GM21515 (cell line): ENCODE measurements around the gene PLPPR1.
A peak's percentile ranks its signal among the peaks of the same experiment; 100 is the strongest.
"Not testable (repeated sequence)": the region's sequence is repeated elsewhere in the genome, so short reads cannot be mapped to it uniquely, and the experiment has no call there.

ENCODE experiments used
- ATAC-seq: cut with Tn5 transposase; IDR thresholded peaks from one replicate; pipeline ENCODE4 v1.9.1; 2021; ENCODE audit not compliant: unreplicated experiment

Gene PLPPR1

GRCh38 chr9:101274971-101275768, 246.6 kb downstream of the PLPPR1 start:
- ATAC-seq = no peak

DNA sequence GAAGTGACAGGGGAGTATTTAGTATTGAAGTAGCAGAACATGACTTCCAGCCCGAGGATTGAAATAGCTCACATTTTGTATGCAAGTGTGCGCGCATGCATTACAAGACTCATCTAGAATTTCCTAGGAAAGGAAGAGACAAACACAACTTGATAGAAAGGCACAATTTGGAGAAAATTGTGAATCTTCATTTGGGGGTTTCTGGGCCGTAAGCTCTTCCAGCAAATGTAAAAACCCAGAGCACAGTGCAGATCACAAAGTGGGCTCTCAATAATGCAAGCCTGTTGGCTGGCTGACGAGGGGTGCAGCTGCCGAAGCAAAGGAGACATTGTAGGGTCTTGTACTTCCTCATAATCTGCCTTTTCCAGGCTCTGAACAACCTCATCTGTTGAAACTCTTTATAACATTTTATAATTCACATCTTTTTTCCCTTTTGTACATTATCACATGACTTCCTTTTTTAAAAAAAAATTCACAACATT, 247.3 kb downstream of the PLPPR1 start:
- ATAC-seq = no peak

GRCh38 chr9:101291043-101291442, 262.5 kb downstream of the PLPPR1 start:
- not testable (repeated sequence) for ATAC-seq

DNA sequence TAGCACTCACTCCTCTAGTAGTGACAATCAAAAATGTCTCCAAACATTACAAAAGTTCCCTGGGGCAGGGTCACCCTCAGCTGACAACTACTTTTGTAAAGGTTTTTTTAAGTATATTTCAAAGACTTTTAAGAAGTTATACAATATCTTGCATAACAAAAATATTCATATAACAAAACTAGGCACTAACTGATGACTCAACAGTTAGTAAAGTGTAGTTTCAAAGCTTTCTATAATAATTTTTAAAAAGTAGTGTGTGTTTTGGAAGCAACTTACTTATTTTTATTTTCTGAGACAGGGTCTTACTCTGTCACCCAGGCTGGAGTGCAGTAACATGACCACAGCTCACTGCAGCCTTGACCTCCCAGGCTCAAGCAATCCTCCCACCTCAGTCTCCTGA, 271.4 kb downstream of the PLPPR1 start:
- ATAC-seq = no peak

DNA sequence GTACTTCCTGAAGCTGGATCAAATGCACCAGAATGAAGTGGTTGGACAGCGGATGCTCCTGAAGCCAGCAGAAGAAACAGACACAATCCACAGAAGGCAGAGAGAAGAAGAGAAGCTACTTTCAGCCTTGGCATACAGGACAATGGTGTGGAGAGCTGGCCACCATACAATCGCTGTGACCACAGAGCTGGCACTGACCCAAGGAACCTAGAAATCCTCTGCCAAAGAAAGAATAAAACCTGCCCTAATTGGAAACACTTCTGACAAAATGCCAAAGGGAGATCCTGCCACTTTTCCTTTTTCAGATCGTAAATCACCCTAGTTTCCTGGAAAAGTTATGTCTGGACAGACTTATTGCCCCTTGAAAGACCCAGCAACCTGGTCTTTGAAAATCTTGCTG, 278.5 kb downstream of the PLPPR1 start:
- no peak for ATAC-seq

GRCh38 chr9:101307524-101308213, 279.1 kb downstream of the PLPPR1 start:
- no peak for ATAC-seq

DNA sequence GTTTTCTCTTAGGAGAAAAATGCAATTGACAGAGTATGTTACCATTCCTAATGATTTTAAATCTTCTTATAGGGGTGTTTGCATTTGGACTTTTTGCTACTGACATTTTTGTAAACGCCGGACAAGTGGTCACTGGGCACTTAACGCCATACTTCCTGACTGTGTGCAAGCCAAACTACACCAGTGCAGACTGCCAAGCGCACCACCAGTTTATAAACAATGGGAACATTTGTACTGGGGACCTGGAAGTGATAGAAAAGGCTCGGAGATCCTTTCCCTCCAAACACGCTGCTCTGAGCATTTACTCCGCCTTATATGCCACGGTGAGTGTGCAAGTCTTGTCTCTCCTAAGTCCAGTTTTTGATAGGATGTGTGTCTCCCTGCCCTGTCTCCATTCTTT, 280.6 kb downstream of the PLPPR1 start:
- no peak for ATAC-seq

DNA sequence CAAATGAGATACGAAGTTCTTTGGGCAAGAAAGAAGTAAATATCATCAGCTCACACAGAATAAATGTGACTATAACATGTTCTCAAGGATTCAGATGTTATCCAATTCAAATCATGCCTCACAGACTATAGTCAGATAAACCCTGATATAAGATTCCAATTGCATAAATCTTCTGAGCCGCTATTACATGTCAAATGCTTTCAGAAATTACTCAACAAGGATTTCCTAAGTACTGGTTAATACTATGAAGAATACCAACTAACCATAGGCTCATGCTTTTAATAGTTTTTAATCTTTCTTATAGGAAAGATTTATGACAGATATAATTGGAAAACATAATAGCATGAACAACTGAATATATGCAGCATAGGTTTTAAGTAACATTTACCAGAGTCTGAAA, 282.7 kb downstream of the PLPPR1 start:
- no peak for ATAC-seq

- ATAC-seq = peak; percentile 94
Measured at GRCh38 chr9:101311758-101312420, 283.4 kb downstream of the PLPPR1 start.

DNA sequence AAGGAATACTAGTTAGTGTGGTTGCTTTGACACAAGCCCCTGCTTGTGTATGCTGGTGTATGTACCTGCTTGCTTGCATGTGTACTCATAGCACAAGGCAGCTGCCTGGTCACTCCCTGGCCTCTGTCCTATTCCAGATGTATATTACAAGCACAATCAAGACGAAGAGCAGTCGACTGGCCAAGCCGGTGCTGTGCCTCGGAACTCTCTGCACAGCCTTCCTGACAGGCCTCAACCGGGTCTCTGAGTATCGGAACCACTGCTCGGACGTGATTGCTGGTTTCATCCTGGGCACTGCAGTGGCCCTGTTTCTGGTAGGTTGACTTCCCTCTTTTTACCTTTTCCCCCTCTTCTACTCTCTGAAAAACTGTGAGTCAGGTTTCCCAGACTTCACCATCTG, 284.1 kb downstream of the PLPPR1 start:
- no peak for ATAC-seq

GRCh38 chr9:101315112-101315450, 286.6 kb downstream of the PLPPR1 start:
- no peak for ATAC-seq

DNA sequence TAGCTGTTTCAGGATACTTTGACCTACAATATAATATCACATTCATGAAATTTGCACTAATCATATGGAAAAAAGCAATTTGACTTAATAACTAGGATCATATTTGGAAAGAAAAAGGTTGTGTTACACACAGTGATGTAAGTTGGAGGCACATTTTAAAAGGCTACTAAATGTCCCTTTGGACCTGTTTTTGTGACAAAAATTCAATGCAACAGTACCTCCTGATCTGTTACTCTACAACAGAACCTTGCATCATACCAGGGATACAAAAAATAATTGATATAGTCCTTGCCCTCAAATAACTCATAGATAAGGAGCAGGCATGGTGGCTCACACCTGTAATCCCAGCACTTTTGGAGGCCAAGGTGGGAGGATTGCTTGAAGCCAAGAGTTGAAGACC, 289.2 kb downstream of the PLPPR1 start:
- ATAC-seq = no peak

DNA sequence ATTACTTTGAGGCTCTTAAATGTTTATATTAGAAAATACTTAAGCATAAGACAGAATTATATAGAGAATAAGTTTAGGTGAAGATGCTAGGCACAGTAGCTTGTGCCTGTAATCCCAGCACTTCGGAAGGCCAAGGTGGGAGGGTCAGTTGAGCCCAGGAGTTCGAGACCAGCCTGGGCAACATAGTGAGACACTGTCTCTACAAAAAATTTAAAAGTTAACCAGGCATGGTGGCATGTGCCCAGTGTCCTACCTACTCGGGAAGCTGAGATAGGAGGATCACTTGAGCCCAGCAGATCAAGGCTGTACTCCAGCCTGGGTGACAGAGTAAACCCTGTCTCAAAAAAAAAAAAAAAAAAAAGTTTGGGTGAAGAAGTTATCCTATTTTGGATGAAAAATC, 294.6 kb downstream of the PLPPR1 start:
- no peak for ATAC-seq

DNA sequence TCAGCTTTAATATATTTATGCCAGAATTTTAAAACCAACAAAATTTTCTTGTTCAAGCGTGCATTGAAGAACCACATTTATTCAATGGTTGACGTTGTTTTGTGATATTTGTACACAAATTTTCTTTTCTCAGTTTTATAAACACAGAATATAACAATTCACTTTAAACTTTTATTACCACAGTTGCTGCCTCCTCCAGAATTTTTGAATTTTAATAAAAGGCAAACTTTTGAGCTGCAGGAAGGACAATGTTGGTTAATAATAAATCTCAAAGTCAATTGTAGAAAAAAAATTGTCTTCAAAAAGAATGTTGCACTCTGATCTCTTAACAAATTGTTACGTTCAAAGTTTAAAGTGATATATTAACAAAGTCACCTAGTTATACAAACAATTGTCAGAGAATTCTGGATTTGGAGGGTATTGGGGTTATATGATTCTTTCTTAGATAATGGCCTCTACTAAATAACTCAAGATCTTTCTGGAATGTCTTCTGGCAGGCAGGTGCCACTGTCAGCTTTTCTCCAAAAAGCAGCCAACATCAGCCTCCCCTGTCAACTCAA, 295.8 kb downstream of the PLPPR1 start:
- ATAC-seq = no peak

DNA sequence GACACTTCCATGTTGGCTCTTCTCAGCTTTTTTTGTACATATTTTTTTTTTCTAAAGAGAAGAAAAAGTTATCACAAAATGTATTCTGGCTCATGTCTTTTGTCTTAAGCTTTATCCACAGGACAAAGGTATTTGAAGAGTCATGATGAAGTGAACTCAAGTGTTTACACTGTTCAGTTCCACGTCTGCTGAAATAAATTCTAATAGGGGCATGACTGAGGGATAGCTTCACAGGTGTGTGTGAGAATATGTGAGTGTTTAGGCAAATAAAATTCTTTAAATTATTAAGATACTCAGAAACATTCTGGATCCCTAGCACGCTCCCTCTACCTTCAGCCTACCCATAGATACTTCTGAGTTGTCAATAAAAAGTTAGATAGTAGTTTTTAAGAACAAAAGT, 296.5 kb downstream of the PLPPR1 start:
- ATAC-seq = no peak

DNA sequence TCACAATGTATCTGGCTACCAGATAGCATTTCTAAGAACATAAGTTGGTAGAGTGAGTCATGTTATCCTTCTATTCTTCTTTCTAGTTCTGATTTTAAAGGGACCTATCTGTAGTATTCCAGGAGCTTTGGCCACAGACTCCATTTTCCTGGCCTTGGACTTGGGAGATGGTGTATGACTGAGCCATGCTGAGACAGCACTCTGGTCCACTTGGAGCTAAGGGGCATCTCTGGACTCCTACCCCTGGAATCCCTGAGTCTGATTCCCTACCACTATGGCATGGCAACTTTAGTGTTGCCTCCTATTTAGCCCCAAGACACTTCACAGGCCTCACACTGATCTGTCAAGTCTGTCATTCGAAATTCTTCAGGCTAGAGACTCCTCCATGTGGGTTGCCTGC, 297.5 kb downstream of the PLPPR1 start:
- no peak for ATAC-seq

DNA sequence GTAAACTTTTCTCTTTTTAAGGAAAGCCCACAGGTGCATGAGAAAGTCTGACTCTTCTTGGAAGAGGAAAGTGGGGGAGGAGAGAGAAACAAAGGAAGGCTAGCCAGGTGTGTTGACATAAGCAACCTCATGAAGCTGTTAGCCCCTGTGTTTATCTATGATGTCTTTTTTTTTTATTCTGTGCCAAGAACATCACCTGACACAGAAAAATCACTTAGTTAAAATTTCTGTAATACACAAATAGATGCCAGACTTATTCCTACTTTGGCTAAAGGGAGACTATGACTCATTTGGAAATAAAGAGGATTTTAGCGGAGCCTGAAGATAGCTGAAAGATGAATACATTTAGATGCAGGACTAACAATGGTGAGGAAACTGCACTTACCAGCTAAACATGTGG, 298.0 kb downstream of the PLPPR1 start:
- ATAC-seq = no peak

- not testable (repeated sequence) for ATAC-seq
Measured at GRCh38 chr9:101327422-101327909, 298.9 kb downstream of the PLPPR1 start.

DNA sequence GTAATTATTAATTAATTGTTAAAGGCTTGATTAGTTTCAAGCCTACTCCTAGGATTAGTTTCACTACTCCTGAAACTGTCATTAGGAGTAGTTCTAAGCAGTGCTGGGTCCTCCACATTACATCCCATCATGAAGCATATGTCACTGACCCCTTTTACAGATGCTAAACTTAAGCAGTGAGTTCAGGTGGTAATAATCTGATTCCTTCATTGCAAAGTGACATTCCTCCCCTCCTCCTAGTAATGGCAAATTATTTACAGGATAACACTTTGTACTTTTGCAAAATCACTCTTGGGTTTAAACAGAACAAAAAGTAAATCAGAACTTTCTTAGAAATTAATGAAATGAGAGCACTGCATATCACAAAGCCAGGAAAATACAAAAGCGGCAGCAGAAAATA, 303.8 kb downstream of the PLPPR1 start:
- ATAC-seq = no peak

DNA sequence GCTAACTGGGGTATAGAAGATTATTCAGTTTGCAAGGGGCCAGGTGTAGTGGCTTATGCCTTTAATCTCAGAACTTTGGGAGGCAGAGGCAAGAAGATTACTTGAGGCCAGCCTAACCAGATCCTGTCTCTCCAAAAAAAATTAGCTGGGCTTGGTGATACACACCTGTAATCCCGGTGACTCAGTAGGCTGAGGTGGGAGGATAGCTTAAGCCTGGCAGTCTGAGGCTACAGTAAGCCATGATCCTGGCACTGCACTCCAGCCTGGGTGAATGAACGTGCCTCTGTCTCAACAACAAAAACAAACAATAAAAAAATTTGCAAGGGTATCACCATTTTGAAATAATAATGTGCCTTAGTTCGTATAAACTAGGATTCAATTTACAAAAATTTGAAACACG, 305.0 kb downstream of the PLPPR1 start:
- no peak for ATAC-seq

DNA sequence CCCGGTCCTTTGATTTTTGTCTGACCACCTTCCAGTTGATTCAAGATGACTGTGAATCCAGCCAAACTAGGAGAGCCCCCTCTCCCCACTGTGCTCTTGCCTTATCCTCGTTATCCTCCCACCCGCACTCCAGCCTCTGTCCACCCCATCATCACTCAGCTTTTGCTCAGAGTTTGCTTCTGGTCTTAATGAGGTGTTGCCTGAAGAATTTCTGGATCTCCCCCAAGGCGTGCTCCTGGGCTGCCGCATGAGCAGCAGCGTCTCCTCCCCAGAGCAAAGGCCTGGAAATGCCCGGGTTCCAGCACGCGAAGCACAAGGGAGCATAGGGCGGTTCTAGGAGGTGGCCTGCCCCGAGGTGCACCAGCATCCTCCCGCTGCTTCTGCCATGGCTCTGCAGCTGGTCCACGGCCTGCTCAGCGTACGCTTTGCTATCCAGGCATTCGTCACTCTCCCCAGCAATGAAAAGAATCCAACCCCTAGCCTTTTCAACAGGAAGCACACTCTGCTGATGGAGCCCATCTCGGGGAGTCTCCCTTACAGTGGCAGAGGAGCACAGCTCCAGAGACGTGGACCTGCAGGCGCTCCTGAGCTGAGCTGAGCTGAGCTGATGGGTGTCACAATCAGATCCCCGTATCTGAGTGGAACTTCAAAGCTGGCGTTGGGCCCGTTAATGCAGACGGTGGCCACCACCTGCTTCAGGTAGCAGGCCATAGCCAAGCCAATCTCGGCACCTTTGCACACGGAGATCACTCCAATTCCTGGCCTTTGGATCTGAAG, 305.6 kb downstream of the PLPPR1 start:
- no peak for ATAC-seq
